Natural killer cell (primary cell): ENCODE measurements around the gene TEKT5. TPM values are rescaled to one million over a fixed set of nuclear protein-coding genes. Genes with fewer than 3 reads are reported as not detected.

Experiments used
- ATAC-seq, 3 donors: fragments of 150-1000 bp in 2 of 3; fragments of 200-7000 bp in 1 of 3; cut with Tn5 transposase; 1 replicate in 1 of 3; 2 replicates in 2 of 3; pipeline ENCODE4 v1.10.0; 2021; ENCODE audit warnings: mild to moderate bottlenecking in 2 of 3, moderate library complexity in 2 of 3
- DNase-seq, 2 donors: peaks; one replicate each; pipeline versions ENCODE4 v3.0.0 to v3.0.0-alpha.2; 2013 to 2021; ENCODE audit warnings: mixed read lengths in 1 of 2
- H3K27ac ChIP-seq: one replicate; pipeline ENCODE4 v1.5.1; 2013; ENCODE audit warnings: mild to moderate bottlenecking, low read length
- H3K27me3 ChIP-seq: one replicate; pipeline ENCODE4 v1.6.1; 2013; ENCODE audit warnings: low read length; ENCODE audit not compliant: control insufficient read depth, insufficient read depth
- H3K36me3 ChIP-seq: one replicate; pipeline ENCODE4 v1.6.1; 2013; ENCODE audit warnings: low read length; ENCODE audit not compliant: control insufficient read depth, insufficient read depth
- H3K4me1 ChIP-seq: one replicate; pipeline ENCODE4 v1.6.1; 2013; ENCODE audit warnings: low read length; ENCODE audit not compliant: control insufficient read depth, insufficient read depth
- H3K4me3 ChIP-seq: one replicate; pipeline ENCODE4 v1.5.1; 2013; ENCODE audit warnings: low read length
- H3K9me3 ChIP-seq: one replicate; pipeline ENCODE4 v1.6.1; 2013; ENCODE audit warnings: low read length; ENCODE audit not compliant: control insufficient read depth, insufficient read depth
- H3K27ac Mint-ChIP-seq, 2 donors: one replicate each; pipeline ENCODE4 v1.8.0; 2022; ENCODE audit warnings: mild to moderate bottlenecking in 2 of 2, mixed read lengths in 2 of 2, moderate library complexity in 1 of 2
- H3K27me3 Mint-ChIP-seq, 2 donors: one replicate each; pipeline ENCODE4 v1.8.0; 2022; ENCODE audit warnings: low read depth in 2 of 2, mixed read lengths in 2 of 2
- H3K36me3 Mint-ChIP-seq: one replicate; pipeline ENCODE4 v1.8.0; 2022; ENCODE audit warnings: mixed read lengths
- H3K4me1 Mint-ChIP-seq, 2 donors: one replicate each; pipeline ENCODE4 v1.8.0; 2022; ENCODE audit warnings: mixed read lengths in 2 of 2
- H3K4me3 Mint-ChIP-seq: one replicate; pipeline ENCODE4 v1.8.0; 2022; ENCODE audit warnings: mild to moderate bottlenecking, moderate library complexity, mixed read lengths
- H3K9me3 Mint-ChIP-seq, 2 donors: one replicate each; pipeline ENCODE4 v1.8.0; 2022; ENCODE audit warnings: mixed read lengths in 2 of 2
- CTCF ChIP-seq: fragments of 200-600 bp; IDR thresholded peaks from one replicate; pipeline ENCODE4 v1.8.0; 2022; ENCODE audit warnings: antibody characterized with exemption
- WGBS: methylation state at CpG from one replicate; pipeline ENCODE4 v1.1.7; 2013; ENCODE audit warnings: missing lambda C conversion rate; ENCODE audit not compliant: insufficient coverage; 5-methylcytosine and 5-hydroxymethylcytosine counted together
- intact Hi-C: fragments of 100-400 bp; cut with micrococcal nuclease; formaldehyde crosslinking; loops from one replicate; pipeline ENCODE4 v1.14.2; 2022
- total RNA-seq, 4 donors: library from RNA; stranded (reverse); fragments of 120-200 nt in 1 of 4; gene quantifications; one replicate each; pipeline versions ENCODE4 v1.2.3 to v1.2.4, GENCODE V29; 2013 to 2022

The TEKT5 gene
- total RNA-seq, 3 donors from 2014 or later (not counting 1 experiment from before 2014, with no cell fraction given): 1.1 TPM; not detected in 2

DNA sequence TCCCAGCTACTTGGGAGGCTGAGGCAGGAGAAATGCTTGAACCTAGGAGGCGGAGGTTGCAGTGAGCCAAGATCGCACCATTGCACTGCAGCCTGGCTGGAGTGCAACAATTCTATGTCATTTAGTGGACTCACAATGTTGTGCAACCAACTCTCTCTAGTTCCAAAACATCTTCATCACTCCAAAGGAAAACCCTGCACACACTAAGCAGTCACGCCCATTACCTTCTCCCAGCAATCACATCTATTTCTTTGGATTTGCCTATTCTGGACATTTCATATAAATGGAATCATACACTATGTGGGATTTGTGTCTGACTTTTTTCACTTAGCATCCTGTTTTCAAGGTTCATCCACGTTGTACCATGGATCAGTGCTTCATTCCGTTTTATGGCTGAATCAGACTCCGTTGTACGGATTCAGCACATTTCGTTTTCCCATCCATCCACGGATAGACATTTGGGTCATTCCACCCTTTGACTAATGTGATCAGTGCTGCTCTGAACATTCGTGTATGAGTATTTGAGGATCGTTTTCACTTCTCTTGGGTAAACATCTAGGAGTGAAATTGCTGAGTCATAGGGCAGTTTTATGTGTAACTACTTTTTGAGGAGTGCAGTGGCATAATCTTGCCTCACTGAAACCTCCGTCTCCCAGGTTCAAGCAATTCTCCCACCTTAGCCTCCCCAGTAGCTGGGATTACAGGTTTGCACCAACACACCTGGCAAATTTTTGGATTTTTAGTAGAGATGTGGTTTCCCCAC is 69.0 kb downstream of the TEKT5 start:
- Mint-ChIP-seq H3K9me3 (no peaks in the 10 kb centered on the region), H3K36me3 (no peaks in the 10 kb centered on the region), H3K27ac (no peak overlapping the region), H3K4me1 (no peaks in the 10 kb centered on the region), H3K27me3 (no peaks in the 10 kb centered on the region), H3K4me3 (no peak overlapping the region)
- ATAC-seq (no peak), DNase-seq (no peak)
- Histone ChIP-seq H3K27ac (no peak overlapping the region), H3K36me3 (no peaks in the 10 kb centered on the region), H3K4me1 (no peaks in the 10 kb centered on the region), H3K27me3 (no peaks in the 10 kb centered on the region), H3K4me3 (no peak overlapping the region), H3K9me3 (no peaks in the 10 kb centered on the region)
- TF ChIP-seq CTCF: no peak
- intact Hi-C loops: no loop called here
- 77% methylated on average over 11 of the region's 12 CpGs for WGBS

GRCh38 chr16:10624527-10624926 is 70.2 kb downstream of the TEKT5 start:
- no peak overlapping the region for H3K27ac ChIP-seq
- no peak overlapping the region for H3K4me3 ChIP-seq
- intact Hi-C loops: no loop called here
- no peak for DNase-seq
- 82% methylated on average over 6 of the region's 6 CpGs for WGBS
- Mint-ChIP-seq H3K4me1 (peaks cover 0 to 4% of the 10 kb centered on the region in 2 donors), H3K36me3 (no peaks in the 10 kb centered on the region), H3K27me3 (peaks cover 6 to 7% of the 10 kb centered on the region in 2 donors), H3K4me3 (no peak overlapping the region), H3K9me3 (no peaks in the 10 kb centered on the region), H3K27ac (no peak overlapping the region)
- TF ChIP-seq CTCF: no peak
- no peak for ATAC-seq
- no peaks in the 10 kb centered on the region for H3K4me1 ChIP-seq
- no peaks in the 10 kb centered on the region for H3K27me3 ChIP-seq
- no peaks in the 10 kb centered on the region for H3K9me3 ChIP-seq
- H3K36me3 ChIP-seq: no peaks in the 10 kb centered on the region

DNA sequence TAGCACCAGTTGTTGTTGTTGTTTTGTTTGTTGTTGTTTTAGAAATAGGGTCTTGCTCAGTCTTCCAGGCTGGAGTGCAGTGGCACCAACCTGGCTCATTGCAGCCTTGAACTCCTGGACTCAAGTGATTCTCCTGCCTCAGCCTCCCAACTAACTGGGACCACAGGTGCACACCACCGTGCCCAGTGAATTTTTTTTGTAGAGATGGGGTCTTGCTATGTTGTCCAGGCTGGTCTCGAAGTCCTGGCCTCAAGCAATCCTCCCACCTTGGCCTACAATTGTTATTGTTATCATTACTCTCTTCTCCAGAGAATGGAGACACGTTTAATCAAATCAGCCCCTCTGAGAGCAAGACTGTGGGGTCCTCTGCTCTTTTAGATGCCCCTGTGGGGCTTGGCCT is 71.7 kb downstream of the TEKT5 start:
- 73% methylated on average over 3 of the region's 3 CpGs for WGBS

More for the DNA sequence above, 71.7 kb downstream of the TEKT5 start:
- peaks cover 0 to 8% of the 10 kb centered on the region in 2 donors for H3K4me1 Mint-ChIP-seq
- Histone ChIP-seq H3K4me1 (no peaks in the 10 kb centered on the region), H3K36me3 (no peaks in the 10 kb centered on the region), H3K27ac (no peak overlapping the region), H3K4me3 (no peak overlapping the region), H3K9me3 (no peaks in the 10 kb centered on the region), H3K27me3 (no peaks in the 10 kb centered on the region)
- H3K4me3 Mint-ChIP-seq: no peak overlapping the region
- intact Hi-C loops: no loop called here
- H3K9me3 Mint-ChIP-seq: no peaks in the 10 kb centered on the region
- no peak overlapping the region for H3K27ac Mint-ChIP-seq
- H3K27me3 Mint-ChIP-seq: peaks cover 14 to 15% of the 10 kb centered on the region in 2 donors
- DNase-seq: no peak
- H3K36me3 Mint-ChIP-seq: no peaks in the 10 kb centered on the region
- no peak for ATAC-seq
- no peak for TF ChIP-seq CTCF
